ENCODE data around the gene CEP19.

GRCh38 chr3:196661400-196661799 is 50.6 kb downstream of the CEP19 start:
- TF ChIP-seq CEBPB (IDR thresholded peaks at IDR 0.05; ENCODE audit: low read depth, low read length) (no peak), HDAC2 (IDR thresholded peaks at IDR 0.05; ENCODE audit: borderline replicate concordance in 1 of 2, low read depth in 2 of 2, low read length in 2 of 2) (no peak)
